HepG2 (cell line): Measurements from ENCODE around the gene SGF29. TPM values are rescaled to one million over a fixed set of nuclear protein-coding genes. Genes with fewer than 3 reads are reported as not detected.

ENCODE experiments used
- ATAC-seq: fragments of 200-7000 bp; cut with Tn5 transposase; 3 replicates; pipeline ENCODE4 v1.9.1; 2020; ENCODE audit warnings: mild to moderate bottlenecking, moderate library complexity
- BruUV-seq: library from RNA; stranded (reverse); fragments of 400-500 nt; replicated peaks from 2 replicates; lab custom pipeline; 2021; lab: Mats Ljungman, UMichigan
- CTCF ChIA-PET: fragments of 300-600 bp; formaldehyde crosslinking; extraction: SDS; loops from one replicate; lab custom pipeline; 2021; ENCODE audit warnings: low total read pairs, inconsistent platforms, low intra/inter-chr PET ratio; lab: Yijun Ruan, JAX
- POLR2A ChIA-PET: fragments of 350-600 bp; sonication (Branson Sonifier 250); formaldehyde crosslinking; loops from one replicate; lab custom pipeline; 2020; ENCODE audit warnings: antibody characterized with exemption, inconsistent platforms; lab: Yijun Ruan, JAX
- DNase-seq: peaks from one replicate; pipeline ENCODE4 v3.0.0-alpha.2; 2015; ENCODE audit warnings: low spot score
- FAIRE-seq: peaks from 3 replicates; lab custom pipeline; 2011; peaks lifted over from hg19 to GRCh38; lab: Jason Lieb, UNC
- H2AFZ ChIP-seq: one replicate; pipeline ENCODE4 v1.6.1; 2011; ENCODE audit warnings: low read length, inconsistent platforms
- H3K27ac ChIP-seq: fragments of 300-600 bp; 3 replicates; pipeline ENCODE4 v1.8.0; 2011; ENCODE audit warnings: mixed run types, mild to moderate bottlenecking, mixed read lengths, low read length, inconsistent platforms; ENCODE audit not compliant: insufficient read depth; ENCODE audit errors: extremely low read length
- H3K27me3 ChIP-seq, 2 experiments: fragments of 200-600 bp in 1 of 2; 2 replicates in 1 of 2; 3 replicates in 1 of 2; pipeline versions ENCODE4 v1.6.0 to v1.8.0; 2011; ENCODE audit warnings: low read length in 2 of 2, mild to moderate bottlenecking in 2 of 2, moderate library complexity in 2 of 2, inconsistent platforms in 1 of 2; ENCODE audit not compliant: insufficient read depth in 2 of 2, control insufficient read depth in 1 of 2
- H3K36me3 ChIP-seq, 2 experiments: fragments of 200-600 bp in 1 of 2; replicated peaks in 1 of 2; 2 replicates in 1 of 2; 3 replicates in 1 of 2; pipeline versions ENCODE4 v1.5.1 to v1.8.0; 2011; ENCODE audit warnings: low read length in 2 of 2, inconsistent platforms in 1 of 2; ENCODE audit not compliant: insufficient read depth in 2 of 2, control insufficient read depth in 1 of 2
- H3K4me1 ChIP-seq: 2 replicates; pipeline ENCODE4 v1.5.1; 2012; ENCODE audit warnings: low read length, inconsistent platforms; ENCODE audit not compliant: insufficient read depth
- H3K4me2 ChIP-seq: 2 replicates; pipeline ENCODE4 v1.6.0; 2011; ENCODE audit warnings: low read depth, low read length, inconsistent platforms
- H3K4me3 ChIP-seq, 3 experiments: fragments of 200-600 bp in 1 of 3; sonication (generic), shearing (Covaris generic) in 1 of 3; replicated peaks in 1 of 3; 2 replicates each; pipeline ENCODE4 v1.5.1; 2011 to 2016; ENCODE audit warnings: low read length in 3 of 3, inconsistent platforms in 2 of 3, low read depth in 2 of 3, mild to moderate bottlenecking in 2 of 3, control low read depth in 1 of 3, mixed read lengths in 1 of 3; ENCODE audit not compliant: insufficient read depth in 1 of 3
- H3K79me2 ChIP-seq: one replicate; pipeline ENCODE4 v1.6.1; 2011; ENCODE audit warnings: low read length, inconsistent platforms; ENCODE audit not compliant: insufficient read depth
- H3K9ac ChIP-seq: 2 replicates; pipeline ENCODE4 v1.6.0; 2011; ENCODE audit warnings: mild to moderate bottlenecking, low read depth, low read length, inconsistent platforms; ENCODE audit not compliant: insufficient read depth
- H3K9me3 ChIP-seq: 2 replicates; pipeline ENCODE4 v1.5.1; 2012; ENCODE audit warnings: mild to moderate bottlenecking, low read length
- H4K20me1 ChIP-seq: 2 replicates; pipeline ENCODE4 v1.6.0; 2011; ENCODE audit warnings: inconsistent platforms, mild to moderate bottlenecking, low read length, moderate library complexity; ENCODE audit not compliant: insufficient read depth
- CEBPB ChIP-seq: IDR thresholded peaks from 2 replicates; pipeline ENCODE4 v1.6.1; 2011; ENCODE audit warnings: low read depth, low read length, improper control_type of control experiment, borderline replicate concordance
- CENPX ChIP-seq: sonication (generic); formaldehyde crosslinking; IDR thresholded peaks from 2 replicates; pipeline ENCODE4 v1.9.0; 2021; ENCODE audit warnings: mild to moderate bottlenecking, missing genetic modification reagents, moderate library complexity
- HOXA5 ChIP-seq: sonication (generic); formaldehyde crosslinking; IDR thresholded peaks from 2 replicates; pipeline ENCODE4 v1.4.0; 2020; ENCODE audit warnings: missing genetic modification reagents
- NFE2L2 ChIP-seq: fragments of 150-350 bp; IDR thresholded peaks from 2 replicates; pipeline ENCODE4 v1.6.1; 2014; ENCODE audit warnings: low read length
- NR2F6 ChIP-seq, 2 experiments: IDR thresholded peaks; 2 replicates each; pipeline ENCODE4 v1.6.1; 2016; ENCODE audit warnings: antibody characterized with exemption in 1 of 2, mild to moderate bottlenecking in 1 of 2
- SMARCC2 ChIP-seq: fragments of 450-650 bp; IDR thresholded peaks from 2 replicates; pipeline ENCODE4 v1.6.1; 2017; ENCODE audit warnings: antibody characterized with exemption, mild to moderate bottlenecking
- XBP1 ChIP-seq: sonication (generic); formaldehyde crosslinking; IDR thresholded peaks from 2 replicates; pipeline ENCODE4 v1.5.0; 2020; ENCODE audit warnings: missing genetic modification reagents
- ZBTB7A ChIP-seq: sonication (generic); formaldehyde crosslinking; IDR thresholded peaks from 2 replicates; pipeline ENCODE4 v1.8.0; 2022; ENCODE audit warnings: mild to moderate bottlenecking, missing genetic modification reagents
- ZNF224 ChIP-seq: sonication (generic); formaldehyde crosslinking; IDR thresholded peaks from 2 replicates; pipeline ENCODE4 v1.5.0; 2020; ENCODE audit warnings: mild to moderate bottlenecking, missing genetic modification reagents
- ZNF256 ChIP-seq: sonication (generic); formaldehyde crosslinking; conservative IDR thresholded peaks from 2 replicates; pipeline ENCODE4 v1.4.0; 2020; ENCODE audit warnings: missing genetic modification reagents
- ZNF761 ChIP-seq: sonication (generic); formaldehyde crosslinking; conservative IDR thresholded peaks from 2 replicates; pipeline ENCODE4 v1.4.0; 2020; ENCODE audit warnings: mild to moderate bottlenecking, missing genetic modification reagents
- ZSCAN21 ChIP-seq: sonication (generic); formaldehyde crosslinking; IDR thresholded peaks from 2 replicates; pipeline ENCODE4 v1.8.0; 2022; ENCODE audit warnings: mild to moderate bottlenecking, missing genetic modification reagents, moderate library complexity, borderline replicate concordance
- ZSCAN30 ChIP-seq: sonication (generic); formaldehyde crosslinking; IDR thresholded peaks from 2 replicates; pipeline ENCODE4 v1.5.0; 2020; ENCODE audit warnings: mild to moderate bottlenecking, missing genetic modification reagents
- WGBS: methylation state at CpG from one replicate; pipeline ENCODE4 v1.1.6; 2017; ENCODE audit warnings: low lambda C conversion rate; 5-methylcytosine and 5-hydroxymethylcytosine counted together
- in situ Hi-C: cut with HindIII; loops from 2 replicates; pipeline ENCODE4 v1.10.0; 2017; ENCODE audit warnings: low pct_unique_long_range_greater_than_20kb; ENCODE audit not compliant: extremely low pct_ligation_motif_present
- intact Hi-C: fragments of 100-400 bp; cut with micrococcal nuclease; formaldehyde crosslinking; loops from one replicate; pipeline ENCODE4 v1.10.0; 2022; ENCODE audit not compliant: unreplicated experiment
- polyA plus RNA-seq, 8 experiments: library from polyadenylated mRNA; depleted of rRNA in 3 of 8; stranded (reverse) in 7 of 8; unstranded in 1 of 8; fragments of >200 nt; fragmentation: Illumina TruSeq in 4 of 8; extraction: Trizol in 4 of 8; gene quantifications; 2 replicates each; pipeline versions ENCODE4 v1.2.1 to v1.2.3, GENCODE V29; 2011 to 2016; ENCODE audit warnings: low read depth in 4 of 8, missing spikeins in 1 of 8, mixed read lengths in 1 of 8; ENCODE audit not compliant: insufficient read depth in 1 of 8
- total RNA-seq, 5 experiments: library from RNA; depleted of rRNA; stranded (reverse); fragments of >200 nt; fragmentation: Illumina TruSeq; extraction: Trizol; gene quantifications; 2 replicates each; pipeline ENCODE4 v1.2.3, GENCODE V29; 2016; ENCODE audit warnings: low read depth in 1 of 5
- TF ChIP-seq, protein P1 (sequence below): IDR thresholded peaks from 2 replicates; pipeline ENCODE4 v1.6.1; 2016; ENCODE audit warnings: low read depth, control low read depth
- TF ChIP-seq, protein P2 (sequence below): sonication (generic); formaldehyde crosslinking; IDR thresholded peaks from 2 replicates; pipeline ENCODE4 v1.8.1; 2023; ENCODE audit warnings: mild to moderate bottlenecking, missing genetic modification reagents, borderline replicate concordance
- TF ChIP-seq, protein P3 (sequence below): IDR thresholded peaks from 2 replicates; pipeline ENCODE4 v1.6.1; 2012; ENCODE audit warnings: low read depth, low read length, improper control_type of control experiment
- TF ChIP-seq, protein P4 (sequence below): IDR thresholded peaks from 2 replicates; pipeline ENCODE4 v1.6.1; 2016; ENCODE audit warnings: low read depth
- TF ChIP-seq, protein P5 (sequence below): sonication (generic); formaldehyde crosslinking; IDR thresholded peaks from 2 replicates; pipeline ENCODE4 v1.9.0; 2021; ENCODE audit warnings: missing genetic modification reagents, mild to moderate bottlenecking, borderline replicate concordance
- TF ChIP-seq, protein P6 (sequence below): sonication (generic); formaldehyde crosslinking; IDR thresholded peaks from 2 replicates; pipeline ENCODE4 v1.8.0; 2022; ENCODE audit warnings: mild to moderate bottlenecking, missing genetic modification reagents, moderate library complexity

SGF29 gene
- total and polyA plus RNA-seq, 2 of the 13 experiments (the other 11 are each of a cell fraction or from before 2014, with no cell fraction given) = 5.0 to 29.4 TPM

DNA sequence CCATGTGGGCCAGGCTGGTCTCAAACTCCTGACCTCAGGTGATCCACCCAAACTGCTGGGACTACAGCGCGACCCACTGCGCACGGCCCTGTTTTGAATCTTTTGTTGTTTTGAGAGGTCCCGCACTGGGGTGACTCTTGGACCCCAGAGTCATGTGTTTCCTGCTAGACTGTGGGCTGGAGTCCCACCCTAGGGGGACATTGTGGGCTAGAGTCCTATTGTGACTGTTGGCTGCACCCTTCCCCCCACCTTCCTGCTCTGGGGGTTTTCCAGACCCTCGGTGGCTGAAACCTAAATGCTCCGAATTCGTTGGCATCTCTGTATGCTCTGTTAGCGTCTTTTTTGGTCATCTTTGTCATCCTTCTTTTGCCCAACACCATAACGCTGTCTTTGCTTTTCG is 30.9 kb upstream of the SGF29 start:
- POLR2A ChIA-PET = no interaction called here
- DNase-seq (no peak), ATAC-seq (no peak), FAIRE-seq (no peak)
- Histone ChIP-seq H3K9ac (no peak overlapping the region), H4K20me1 (no peaks in the 10 kb centered on the region), H2AFZ (no peak overlapping the region), H3K36me3 (no peaks in the 10 kb centered on the region), H3K27me3 (no peaks in the 10 kb centered on the region), H3K4me1 (peaks cover 75% of the 10 kb centered on the region), H3K4me3 (no peak overlapping the region), H3K79me2 (no peaks in the 10 kb centered on the region), H3K27ac (no peak overlapping the region), H3K9me3 (no peaks in the 10 kb centered on the region), H3K4me2 (no peak overlapping the region)
- CTCF ChIA-PET = no interaction called here
- no TSS peak for BruUV-seq
- in situ Hi-C loops (no loop called here), intact Hi-C loops (no loop called here)
- TF ChIP-seq NR2F6 (IDR thresholded peaks at IDR 0.05) (no peak), NR2F6 (CRISPR knock-in tag; IDR thresholded peaks at IDR 0.05) (no peak), CENPX (no peak), ZSCAN21 (CRISPR knock-in tag) (no peak), HOXA5 (no peak), ZNF224 (CRISPR knock-in tag) (no peak), ZNF761 (CRISPR knock-in tag) (no peak), ZBTB7A (CRISPR knock-in tag) (no peak), CEBPB (no peak), SMARCC2 (no peak), NFE2L2 (no peak), ZNF256 (no peak), ZSCAN30 (CRISPR knock-in tag) (no peak), XBP1 (CRISPR knock-in tag) (no peak)
- TF ChIP-seq, protein P1, sequence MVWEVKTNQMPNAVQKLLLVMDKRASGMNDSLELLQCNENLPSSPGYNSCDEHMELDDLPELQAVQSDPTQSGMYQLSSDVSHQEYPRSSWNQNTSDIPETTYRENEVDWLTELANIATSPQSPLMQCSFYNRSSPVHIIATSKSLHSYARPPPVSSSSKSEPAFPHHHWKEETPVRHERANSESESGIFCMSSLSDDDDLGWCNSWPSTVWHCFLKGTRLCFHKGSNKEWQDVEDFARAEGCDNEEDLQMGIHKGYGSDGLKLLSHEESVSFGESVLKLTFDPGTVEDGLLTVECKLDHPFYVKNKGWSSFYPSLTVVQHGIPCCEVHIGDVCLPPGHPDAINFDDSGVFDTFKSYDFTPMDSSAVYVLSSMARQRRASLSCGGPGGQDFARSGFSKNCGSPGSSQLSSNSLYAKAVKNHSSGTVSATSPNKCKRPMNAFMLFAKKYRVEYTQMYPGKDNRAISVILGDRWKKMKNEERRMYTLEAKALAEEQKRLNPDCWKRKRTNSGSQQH = no peak
- TF ChIP-seq, protein P2, sequence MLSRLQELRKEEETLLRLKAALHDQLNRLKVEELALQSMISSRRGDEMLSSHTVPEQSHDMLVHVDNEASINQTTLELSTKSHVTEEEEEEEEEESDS (CRISPR knock-in tag) = no peak
- TF ChIP-seq, protein P3, sequence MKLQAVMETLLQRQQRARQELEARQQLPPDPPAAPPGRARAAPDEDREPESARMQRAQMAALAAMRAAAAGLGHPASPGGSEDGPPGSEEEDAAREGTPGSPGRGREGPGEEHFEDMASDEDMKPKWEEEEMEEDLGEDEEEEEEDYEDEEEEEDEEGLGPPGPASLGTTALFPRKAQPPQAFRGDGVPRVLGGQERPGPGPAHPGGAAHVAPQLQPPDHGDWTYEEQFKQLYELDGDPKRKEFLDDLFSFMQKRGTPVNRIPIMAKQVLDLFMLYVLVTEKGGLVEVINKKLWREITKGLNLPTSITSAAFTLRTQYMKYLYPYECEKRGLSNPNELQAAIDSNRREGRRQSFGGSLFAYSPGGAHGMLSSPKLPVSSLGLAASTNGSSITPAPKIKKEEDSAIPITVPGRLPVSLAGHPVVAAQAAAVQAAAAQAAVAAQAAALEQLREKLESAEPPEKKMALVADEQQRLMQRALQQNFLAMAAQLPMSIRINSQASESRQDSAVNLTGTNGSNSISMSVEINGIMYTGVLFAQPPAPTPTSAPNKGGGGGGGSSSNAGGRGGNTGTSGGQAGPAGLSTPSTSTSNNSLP = no peak
- TF ChIP-seq, protein P4, sequence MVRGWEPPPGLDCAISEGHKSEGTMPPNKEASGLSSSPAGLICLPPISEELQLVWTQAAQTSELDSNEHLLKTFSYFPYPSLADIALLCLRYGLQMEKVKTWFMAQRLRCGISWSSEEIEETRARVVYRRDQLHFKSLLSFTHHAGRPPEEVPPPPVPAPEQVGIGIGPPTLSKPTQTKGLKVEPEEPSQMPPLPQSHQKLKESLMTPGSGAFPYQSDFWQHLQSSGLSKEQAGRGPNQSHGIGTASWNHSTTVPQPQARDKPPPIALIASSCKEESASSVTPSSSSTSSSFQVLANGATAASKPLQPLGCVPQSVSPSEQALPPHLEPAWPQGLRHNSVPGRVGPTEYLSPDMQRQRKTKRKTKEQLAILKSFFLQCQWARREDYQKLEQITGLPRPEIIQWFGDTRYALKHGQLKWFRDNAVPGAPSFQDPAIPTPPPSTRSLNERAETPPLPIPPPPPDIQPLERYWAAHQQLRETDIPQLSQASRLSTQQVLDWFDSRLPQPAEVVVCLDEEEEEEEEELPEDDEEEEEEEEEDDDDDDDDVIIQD = no peak
- TF ChIP-seq, protein P5, sequence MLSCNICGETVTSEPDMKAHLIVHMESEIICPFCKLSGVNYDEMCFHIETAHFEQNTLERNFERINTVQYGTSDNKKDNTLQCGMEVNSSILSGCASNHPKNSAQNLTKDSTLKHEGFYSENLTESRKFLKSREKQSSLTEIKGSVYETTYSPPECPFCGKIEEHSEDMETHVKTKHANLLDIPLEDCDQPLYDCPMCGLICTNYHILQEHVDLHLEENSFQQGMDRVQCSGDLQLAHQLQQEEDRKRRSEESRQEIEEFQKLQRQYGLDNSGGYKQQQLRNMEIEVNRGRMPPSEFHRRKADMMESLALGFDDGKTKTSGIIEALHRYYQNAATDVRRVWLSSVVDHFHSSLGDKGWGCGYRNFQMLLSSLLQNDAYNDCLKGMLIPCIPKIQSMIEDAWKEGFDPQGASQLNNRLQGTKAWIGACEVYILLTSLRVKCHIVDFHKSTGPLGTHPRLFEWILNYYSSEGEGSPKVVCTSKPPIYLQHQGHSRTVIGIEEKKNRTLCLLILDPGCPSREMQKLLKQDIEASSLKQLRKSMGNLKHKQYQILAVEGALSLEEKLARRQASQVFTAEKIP (CRISPR knock-in tag) = no peak
- TF ChIP-seq, protein P6, sequence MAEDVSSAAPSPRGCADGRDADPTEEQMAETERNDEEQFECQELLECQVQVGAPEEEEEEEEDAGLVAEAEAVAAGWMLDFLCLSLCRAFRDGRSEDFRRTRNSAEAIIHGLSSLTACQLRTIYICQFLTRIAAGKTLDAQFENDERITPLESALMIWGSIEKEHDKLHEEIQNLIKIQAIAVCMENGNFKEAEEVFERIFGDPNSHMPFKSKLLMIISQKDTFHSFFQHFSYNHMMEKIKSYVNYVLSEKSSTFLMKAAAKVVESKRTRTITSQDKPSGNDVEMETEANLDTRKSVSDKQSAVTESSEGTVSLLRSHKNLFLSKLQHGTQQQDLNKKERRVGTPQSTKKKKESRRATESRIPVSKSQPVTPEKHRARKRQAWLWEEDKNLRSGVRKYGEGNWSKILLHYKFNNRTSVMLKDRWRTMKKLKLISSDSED (CRISPR knock-in tag) = no peak
- WGBS = 92% methylated on average over 11 of the region's 11 CpGs
